HepG2 (cell line): ENCODE results near the gene ZDHHC24. TPM values are rescaled to one million over a fixed set of nuclear protein-coding genes. Genes with fewer than 3 reads are reported as not detected.
A peak's percentile ranks its signal among the peaks of the same experiment; 100 is the strongest.

Experiments used
- BORCS8-MEF2B ChIP-seq: sonication (generic); formaldehyde crosslinking; IDR thresholded peaks from 2 replicates; pipeline ENCODE4 v1.8.0; 2022; ENCODE audit warnings: mild to moderate bottlenecking, missing genetic modification reagents
- CC2D1A ChIP-seq: sonication (generic); formaldehyde crosslinking; IDR thresholded peaks from 2 replicates; pipeline ENCODE4 v1.8.1; 2023; ENCODE audit warnings: mild to moderate bottlenecking, missing genetic modification reagents
- DDIT3 ChIP-seq: sonication (generic); formaldehyde crosslinking; IDR thresholded peaks from 2 replicates; pipeline ENCODE4 v1.4.0; 2020; ENCODE audit warnings: mild to moderate bottlenecking, missing genetic modification reagents
- EEA1 ChIP-seq: sonication (generic); formaldehyde crosslinking; IDR thresholded peaks from 2 replicates; pipeline ENCODE4 v1.5.1; 2020; ENCODE audit warnings: mild to moderate bottlenecking, missing genetic modification reagents, borderline replicate concordance
- ELF1 ChIP-seq: sonication (generic); formaldehyde crosslinking; IDR thresholded peaks from 2 replicates; pipeline ENCODE4 v1.4.0; 2020; ENCODE audit warnings: missing genetic modification reagents
- ELF4 ChIP-seq: sonication (generic); formaldehyde crosslinking; IDR thresholded peaks from 2 replicates; pipeline ENCODE4 v1.5.0; 2020; ENCODE audit warnings: missing genetic modification reagents, mild to moderate bottlenecking, moderate library complexity, borderline replicate concordance
- JDP2 ChIP-seq: sonication (generic); formaldehyde crosslinking; IDR thresholded peaks from 2 replicates; pipeline ENCODE4 v1.8.1; 2022; ENCODE audit warnings: missing genetic modification reagents, borderline replicate concordance
- JUND ChIP-seq: sonication (generic); formaldehyde crosslinking; IDR thresholded peaks from 2 replicates; pipeline ENCODE4 v1.8.0; 2022; ENCODE audit warnings: mild to moderate bottlenecking, missing genetic modification reagents
- KAT7 ChIP-seq: IDR thresholded peaks from 2 replicates; pipeline ENCODE4 v1.6.1; 2018; ENCODE audit warnings: borderline replicate concordance, missing compliant biosample characterization
- MEIS1 ChIP-seq: sonication (generic); formaldehyde crosslinking; IDR thresholded peaks from 2 replicates; pipeline ENCODE4 v1.9.0; 2021; ENCODE audit warnings: mild to moderate bottlenecking, missing genetic modification reagents, moderate library complexity, borderline replicate concordance
- NONO ChIP-seq, 2 experiments: fragments of 450-650 bp in 1 of 2; sonication (generic) in 1 of 2; formaldehyde crosslinking in 1 of 2; IDR thresholded peaks in 1 of 2; conservative IDR thresholded peaks in 1 of 2; 2 replicates each; pipeline versions ENCODE4 v1.6.1 to v1.8.0; 2017 to 2022; ENCODE audit warnings: mild to moderate bottlenecking in 1 of 2, missing genetic modification reagents in 1 of 2, moderate library complexity in 1 of 2
- PHB2 ChIP-seq: fragments of 450-650 bp; IDR thresholded peaks from 2 replicates; pipeline ENCODE4 v1.6.1; 2018; ENCODE audit not compliant: partially characterized antibody
- SRSF1 ChIP-seq: fragments of 200-400 bp; formaldehyde crosslinking; optimal IDR thresholded peaks from 2 replicates; pipeline ENCODE3; 2017; ENCODE audit warnings: mild to moderate bottlenecking, low read depth, low read length, moderate library complexity
- ZEB1 ChIP-seq: IDR thresholded peaks from 2 replicates; pipeline ENCODE4 v1.6.1; 2012; ENCODE audit warnings: mild to moderate bottlenecking, low read depth, inconsistent platforms; ENCODE audit not compliant: insufficient replicate concordance
- ZFP36L1 ChIP-seq: sonication (generic); formaldehyde crosslinking; IDR thresholded peaks from 2 replicates; pipeline ENCODE4 v1.8.0; 2022; ENCODE audit warnings: mild to moderate bottlenecking, missing genetic modification reagents, moderate library complexity
- ZMAT3 ChIP-seq: sonication (generic); formaldehyde crosslinking; conservative IDR thresholded peaks from 2 replicates; pipeline ENCODE4 v1.7.0; 2021; ENCODE audit warnings: missing genetic modification reagents
- ZNF264 ChIP-seq: sonication (generic); formaldehyde crosslinking; IDR thresholded peaks from 2 replicates; pipeline ENCODE4 v1.4.0; 2020; ENCODE audit warnings: missing genetic modification reagents
- ZNF563 ChIP-seq: sonication (generic); formaldehyde crosslinking; IDR thresholded peaks from 2 replicates; pipeline ENCODE4 v1.8.0; 2022; ENCODE audit warnings: mild to moderate bottlenecking, moderate library complexity, missing genetic modification reagents
- ZNF672 ChIP-seq: sonication (generic); formaldehyde crosslinking; IDR thresholded peaks from 2 replicates; pipeline ENCODE4 v1.8.1; 2022; ENCODE audit warnings: missing genetic modification reagents
- ZNF766 ChIP-seq: sonication (generic); formaldehyde crosslinking; IDR thresholded peaks from 2 replicates; pipeline ENCODE4 v1.5.0; 2020; ENCODE audit warnings: missing genetic modification reagents, borderline replicate concordance
- ZSCAN12 ChIP-seq: sonication (generic); formaldehyde crosslinking; IDR thresholded peaks from 2 replicates; pipeline ENCODE4 v1.9.0; 2021; ENCODE audit warnings: mild to moderate bottlenecking, missing genetic modification reagents
- polyA plus RNA-seq, 8 experiments: library from polyadenylated mRNA; depleted of rRNA in 3 of 8; stranded (reverse) in 7 of 8; unstranded in 1 of 8; fragments of >200 nt; fragmentation: Illumina TruSeq in 4 of 8; extraction: Trizol in 4 of 8; gene quantifications; 2 replicates each; pipeline versions ENCODE4 v1.2.1 to v1.2.3, GENCODE V29; 2011 to 2016; ENCODE audit warnings: low read depth in 4 of 8, missing spikeins in 1 of 8, mixed read lengths in 1 of 8; ENCODE audit not compliant: insufficient read depth in 1 of 8
- total RNA-seq, 5 experiments: library from RNA; depleted of rRNA; stranded (reverse); fragments of >200 nt; fragmentation: Illumina TruSeq; extraction: Trizol; gene quantifications; 2 replicates each; pipeline ENCODE4 v1.2.3, GENCODE V29; 2016; ENCODE audit warnings: low read depth in 1 of 5
- TF ChIP-seq, protein P1 (sequence below): sonication (generic); formaldehyde crosslinking; IDR thresholded peaks from 2 replicates; pipeline ENCODE4 v1.4.0; 2020; ENCODE audit warnings: mild to moderate bottlenecking, low read depth, missing genetic modification reagents
- TF ChIP-seq, protein P2 (sequence below): sonication (generic); formaldehyde crosslinking; IDR thresholded peaks from 2 replicates; pipeline ENCODE4 v1.8.1; 2023; ENCODE audit warnings: mild to moderate bottlenecking, missing genetic modification reagents
- TF ChIP-seq, protein P3 (sequence below): sonication (generic); formaldehyde crosslinking; IDR thresholded peaks from 2 replicates; pipeline ENCODE4 v1.8.0; 2022; ENCODE audit warnings: mild to moderate bottlenecking, missing genetic modification reagents, moderate library complexity
- TF ChIP-seq, protein P4 (sequence below): sonication (generic); formaldehyde crosslinking; IDR thresholded peaks from 2 replicates; pipeline ENCODE4 v1.4.0; 2020; ENCODE audit warnings: low read depth, mild to moderate bottlenecking, missing genetic modification reagents

Gene ZDHHC24
- total and polyA plus RNA-seq, 2 of the 13 experiments (the other 11 are each of a cell fraction or from before 2014, with no cell fraction given) = 4.3 TPM

GRCh38 chr11:66592457-66593302 lies 46.8 kb upstream of the ZDHHC24 start, which contains the start of the genes CCDC87 and CCS (continued):
- TF ChIP-seq ZFP36L1 (CRISPR knock-in tag) (no peak), ZEB1 (no peak), CC2D1A (CRISPR knock-in tag) (no peak), JDP2 (CRISPR knock-in tag) (no peak), BORCS8-MEF2B (CRISPR knock-in tag) (peak; percentile 94), ZMAT3 (CRISPR knock-in tag) (0 out of 2 replicates have a peak, but pooled peaks have one; percentile 14), MEIS1 (no peak), DDIT3 (CRISPR knock-in tag) (no peak), JUND (no peak), KAT7 (0 out of 2 replicates have a peak, but pooled peaks have one; percentile 69), ELF4 (CRISPR knock-in tag) (no peak), NONO (IDR thresholded peaks at IDR 0.05) (no peak), NONO (CRISPR knock-in tag; conservative IDR thresholded peaks at IDR 0.05) (peak; percentile 93), EEA1 (peak; percentile 73; the same call in 1 of the 2 replicates), SRSF1 (no peak), ZNF264 (CRISPR knock-in tag) (peak; percentile 81; the same call in 1 of the 2 replicates), ZSCAN12 (CRISPR knock-in tag) (no peak; the same call in 1 of the 2 replicates), ELF1 (peak; percentile 61), ZNF766 (CRISPR knock-in tag) (peak; percentile 66; the same call in 1 of the 2 replicates), PHB2 (no peak), ZNF563 (peak; percentile 95), ZNF672 (CRISPR knock-in tag) (no peak)
- TF ChIP-seq, protein P1, sequence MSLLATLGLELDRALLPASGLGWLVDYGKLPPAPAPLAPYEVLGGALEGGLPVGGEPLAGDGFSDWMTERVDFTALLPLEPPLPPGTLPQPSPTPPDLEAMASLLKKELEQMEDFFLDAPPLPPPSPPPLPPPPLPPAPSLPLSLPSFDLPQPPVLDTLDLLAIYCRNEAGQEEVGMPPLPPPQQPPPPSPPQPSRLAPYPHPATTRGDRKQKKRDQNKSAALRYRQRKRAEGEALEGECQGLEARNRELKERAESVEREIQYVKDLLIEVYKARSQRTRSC (CRISPR knock-in tag) = no peak
- TF ChIP-seq, protein P2, sequence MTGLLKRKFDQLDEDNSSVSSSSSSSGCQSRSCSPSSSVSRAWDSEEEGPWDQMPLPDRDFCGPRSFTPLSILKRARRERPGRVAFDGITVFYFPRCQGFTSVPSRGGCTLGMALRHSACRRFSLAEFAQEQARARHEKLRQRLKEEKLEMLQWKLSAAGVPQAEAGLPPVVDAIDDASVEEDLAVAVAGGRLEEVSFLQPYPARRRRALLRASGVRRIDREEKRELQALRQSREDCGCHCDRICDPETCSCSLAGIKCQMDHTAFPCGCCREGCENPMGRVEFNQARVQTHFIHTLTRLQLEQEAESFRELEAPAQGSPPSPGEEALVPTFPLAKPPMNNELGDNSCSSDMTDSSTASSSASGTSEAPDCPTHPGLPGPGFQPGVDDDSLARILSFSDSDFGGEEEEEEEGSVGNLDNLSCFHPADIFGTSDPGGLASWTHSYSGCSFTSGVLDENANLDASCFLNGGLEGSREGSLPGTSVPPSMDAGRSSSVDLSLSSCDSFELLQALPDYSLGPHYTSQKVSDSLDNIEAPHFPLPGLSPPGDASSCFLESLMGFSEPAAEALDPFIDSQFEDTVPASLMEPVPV (CRISPR knock-in tag) = peak; percentile 91; the same call in 1 of the 2 replicates
- TF ChIP-seq, protein P3, sequence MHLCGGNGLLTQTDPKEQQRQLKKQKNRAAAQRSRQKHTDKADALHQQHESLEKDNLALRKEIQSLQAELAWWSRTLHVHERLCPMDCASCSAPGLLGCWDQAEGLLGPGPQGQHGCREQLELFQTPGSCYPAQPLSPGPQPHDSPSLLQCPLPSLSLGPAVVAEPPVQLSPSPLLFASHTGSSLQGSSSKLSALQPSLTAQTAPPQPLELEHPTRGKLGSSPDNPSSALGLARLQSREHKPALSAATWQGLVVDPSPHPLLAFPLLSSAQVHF (CRISPR knock-in tag) = no peak
- TF ChIP-seq, protein P4, sequence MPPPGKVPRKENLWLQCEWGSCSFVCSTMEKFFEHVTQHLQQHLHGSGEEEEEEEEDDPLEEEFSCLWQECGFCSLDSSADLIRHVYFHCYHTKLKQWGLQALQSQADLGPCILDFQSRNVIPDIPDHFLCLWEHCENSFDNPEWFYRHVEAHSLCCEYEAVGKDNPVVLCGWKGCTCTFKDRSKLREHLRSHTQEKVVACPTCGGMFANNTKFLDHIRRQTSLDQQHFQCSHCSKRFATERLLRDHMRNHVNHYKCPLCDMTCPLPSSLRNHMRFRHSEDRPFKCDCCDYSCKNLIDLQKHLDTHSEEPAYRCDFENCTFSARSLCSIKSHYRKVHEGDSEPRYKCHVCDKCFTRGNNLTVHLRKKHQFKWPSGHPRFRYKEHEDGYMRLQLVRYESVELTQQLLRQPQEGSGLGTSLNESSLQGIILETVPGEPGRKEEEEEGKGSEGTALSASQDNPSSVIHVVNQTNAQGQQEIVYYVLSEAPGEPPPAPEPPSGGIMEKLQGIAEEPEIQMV (CRISPR knock-in tag) = peak; percentile 92
